Endothelial cell of umbilical vein (primary cell): ENCODE results near the gene FOXP1.

Source experiments
- EZH2 ChIP-seq: IDR thresholded peaks from 2 replicates; pipeline ENCODE4 v1.6.1; 2012; ENCODE audit warnings: borderline replicate concordance, low read depth, mild to moderate bottlenecking, moderate library complexity, low read length, inconsistent platforms; ENCODE audit not compliant: severe bottlenecking
- GATA2 ChIP-seq: IDR thresholded peaks from 2 replicates; pipeline ENCODE4 v1.7.0; 2011; ENCODE audit warnings: low read depth, mild to moderate bottlenecking, moderate library complexity, mixed read lengths, low read length; ENCODE audit not compliant: insufficient read length, insufficient read depth
- POLR2A ChIP-seq: IDR thresholded peaks from 2 replicates; pipeline ENCODE4 v1.6.1; 2012; ENCODE audit warnings: low read depth, mild to moderate bottlenecking, control low read depth, low read length
- POLR2AphosphoS5 ChIP-seq: IDR thresholded peaks from 2 replicates; pipeline ENCODE4 v1.6.1; 2012; ENCODE audit warnings: low read depth, mild to moderate bottlenecking, control low read depth, low read length, moderate library complexity; ENCODE audit not compliant: insufficient read depth
- TF ChIP-seq, protein P1 (sequence below), 2 donors: IDR thresholded peaks; 1 replicate in 1 of 2; 2 replicates in 1 of 2; pipeline ENCODE4 v1.5.1; 2011; ENCODE audit warnings: low read length in 2 of 2, mild to moderate bottlenecking in 2 of 2, moderate library complexity in 2 of 2, control low read depth in 1 of 2, inconsistent platforms in 1 of 2, low read depth in 1 of 2; ENCODE audit not compliant: insufficient read depth in 1 of 2; ENCODE audit errors: extremely low read depth in 1 of 2
- TF ChIP-seq, protein P2 (sequence below): IDR thresholded peaks from 2 replicates; pipeline ENCODE4 v1.6.1; 2011; ENCODE audit not compliant: insufficient read depth, insufficient read length

DNA sequence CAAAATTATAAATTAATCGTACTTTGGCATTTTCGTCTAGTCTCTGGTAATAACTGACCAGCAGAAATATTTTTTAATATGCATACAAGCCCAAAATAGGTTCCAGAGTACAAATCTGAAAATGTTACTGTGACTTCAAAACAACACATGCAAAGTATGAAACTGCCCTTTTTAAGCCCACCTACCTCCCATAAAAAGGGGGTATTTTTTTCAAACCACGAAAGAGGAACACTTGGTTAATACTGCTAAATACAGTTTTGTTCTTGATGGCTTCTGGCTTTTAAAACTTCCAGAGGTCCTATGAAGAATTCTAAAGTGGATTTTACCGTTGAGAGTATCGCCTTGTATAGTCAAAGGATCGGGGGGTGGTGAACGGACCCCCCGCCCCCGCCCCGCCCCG is 610.7 kb downstream of the FOXP1 start:
- TF ChIP-seq, protein P1, sequence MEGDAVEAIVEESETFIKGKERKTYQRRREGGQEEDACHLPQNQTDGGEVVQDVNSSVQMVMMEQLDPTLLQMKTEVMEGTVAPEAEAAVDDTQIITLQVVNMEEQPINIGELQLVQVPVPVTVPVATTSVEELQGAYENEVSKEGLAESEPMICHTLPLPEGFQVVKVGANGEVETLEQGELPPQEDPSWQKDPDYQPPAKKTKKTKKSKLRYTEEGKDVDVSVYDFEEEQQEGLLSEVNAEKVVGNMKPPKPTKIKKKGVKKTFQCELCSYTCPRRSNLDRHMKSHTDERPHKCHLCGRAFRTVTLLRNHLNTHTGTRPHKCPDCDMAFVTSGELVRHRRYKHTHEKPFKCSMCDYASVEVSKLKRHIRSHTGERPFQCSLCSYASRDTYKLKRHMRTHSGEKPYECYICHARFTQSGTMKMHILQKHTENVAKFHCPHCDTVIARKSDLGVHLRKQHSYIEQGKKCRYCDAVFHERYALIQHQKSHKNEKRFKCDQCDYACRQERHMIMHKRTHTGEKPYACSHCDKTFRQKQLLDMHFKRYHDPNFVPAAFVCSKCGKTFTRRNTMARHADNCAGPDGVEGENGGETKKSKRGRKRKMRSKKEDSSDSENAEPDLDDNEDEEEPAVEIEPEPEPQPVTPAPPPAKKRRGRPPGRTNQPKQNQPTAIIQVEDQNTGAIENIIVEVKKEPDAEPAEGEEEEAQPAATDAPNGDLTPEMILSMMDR (IDR thresholded peaks at IDR 0.05; ENCODE audit: extremely low read depth in 1 of 2, insufficient read depth in 1 of 2, low read depth in 1 of 2, low read length in 2 of 2), result no peak
- no peak for TF ChIP-seq EZH2
- TF ChIP-seq GATA2, result no peak
- no peak for TF ChIP-seq POLR2AphosphoS5
- no peak for TF ChIP-seq POLR2A
- TF ChIP-seq, protein P2, sequence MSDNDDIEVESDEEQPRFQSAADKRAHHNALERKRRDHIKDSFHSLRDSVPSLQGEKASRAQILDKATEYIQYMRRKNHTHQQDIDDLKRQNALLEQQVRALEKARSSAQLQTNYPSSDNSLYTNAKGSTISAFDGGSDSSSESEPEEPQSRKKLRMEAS, result no peak
